ENCODE results near the gene DACH1.

The DACH1 gene

DNA sequence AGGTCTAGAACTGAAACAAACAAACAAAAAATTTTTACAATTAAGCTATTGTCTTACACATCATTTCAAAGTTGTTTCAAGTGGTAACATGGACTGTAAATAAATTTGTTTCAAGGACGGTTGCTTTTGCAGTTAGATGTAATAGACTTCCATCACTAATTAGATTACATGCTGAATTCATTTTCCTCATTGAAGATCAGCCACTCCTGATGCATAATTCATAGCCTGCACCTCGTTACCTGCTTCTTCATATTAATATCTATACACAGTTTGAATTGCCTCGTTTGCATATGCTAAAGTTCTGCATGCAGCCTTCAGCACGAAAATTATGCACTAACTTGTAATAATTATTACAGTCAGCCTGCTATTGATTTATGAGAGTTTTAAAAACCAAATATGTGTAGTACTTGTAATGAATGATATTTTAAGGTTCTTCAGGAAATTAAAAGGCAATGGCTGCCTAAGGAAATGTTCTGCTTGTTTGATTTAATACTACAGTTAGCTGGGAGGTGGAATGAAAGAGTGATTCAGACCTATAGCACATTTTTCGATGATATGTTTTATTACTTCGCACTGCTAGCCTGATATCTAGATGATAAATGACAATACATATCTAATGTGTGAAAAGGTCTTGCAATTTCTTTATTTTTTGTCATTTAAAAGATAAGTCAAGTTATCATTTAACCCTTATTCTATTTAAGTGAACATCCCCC is 184.9 kb downstream of the DACH1 start (continued):
- TF ChIP-seq, protein P1, sequence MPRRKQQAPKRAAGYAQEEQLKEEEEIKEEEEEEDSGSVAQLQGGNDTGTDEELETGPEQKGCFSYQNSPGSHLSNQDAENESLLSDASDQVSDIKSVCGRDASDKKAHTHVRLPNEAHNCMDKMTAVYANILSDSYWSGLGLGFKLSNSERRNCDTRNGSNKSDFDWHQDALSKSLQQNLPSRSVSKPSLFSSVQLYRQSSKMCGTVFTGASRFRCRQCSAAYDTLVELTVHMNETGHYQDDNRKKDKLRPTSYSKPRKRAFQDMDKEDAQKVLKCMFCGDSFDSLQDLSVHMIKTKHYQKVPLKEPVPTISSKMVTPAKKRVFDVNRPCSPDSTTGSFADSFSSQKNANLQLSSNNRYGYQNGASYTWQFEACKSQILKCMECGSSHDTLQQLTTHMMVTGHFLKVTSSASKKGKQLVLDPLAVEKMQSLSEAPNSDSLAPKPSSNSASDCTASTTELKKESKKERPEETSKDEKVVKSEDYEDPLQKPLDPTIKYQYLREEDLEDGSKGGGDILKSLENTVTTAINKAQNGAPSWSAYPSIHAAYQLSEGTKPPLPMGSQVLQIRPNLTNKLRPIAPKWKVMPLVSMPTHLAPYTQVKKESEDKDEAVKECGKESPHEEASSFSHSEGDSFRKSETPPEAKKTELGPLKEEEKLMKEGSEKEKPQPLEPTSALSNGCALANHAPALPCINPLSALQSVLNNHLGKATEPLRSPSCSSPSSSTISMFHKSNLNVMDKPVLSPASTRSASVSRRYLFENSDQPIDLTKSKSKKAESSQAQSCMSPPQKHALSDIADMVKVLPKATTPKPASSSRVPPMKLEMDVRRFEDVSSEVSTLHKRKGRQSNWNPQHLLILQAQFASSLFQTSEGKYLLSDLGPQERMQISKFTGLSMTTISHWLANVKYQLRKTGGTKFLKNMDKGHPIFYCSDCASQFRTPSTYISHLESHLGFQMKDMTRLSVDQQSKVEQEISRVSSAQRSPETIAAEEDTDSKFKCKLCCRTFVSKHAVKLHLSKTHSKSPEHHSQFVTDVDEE (CRISPR knock-in tag; IDR thresholded peaks at IDR 0.05): no peak
- no peak for TF ChIP-seq PPARA (CRISPR knock-in tag; IDR thresholded peaks at IDR 0.05; ENCODE audit: borderline replicate concordance)
- TF ChIP-seq, protein P2, sequence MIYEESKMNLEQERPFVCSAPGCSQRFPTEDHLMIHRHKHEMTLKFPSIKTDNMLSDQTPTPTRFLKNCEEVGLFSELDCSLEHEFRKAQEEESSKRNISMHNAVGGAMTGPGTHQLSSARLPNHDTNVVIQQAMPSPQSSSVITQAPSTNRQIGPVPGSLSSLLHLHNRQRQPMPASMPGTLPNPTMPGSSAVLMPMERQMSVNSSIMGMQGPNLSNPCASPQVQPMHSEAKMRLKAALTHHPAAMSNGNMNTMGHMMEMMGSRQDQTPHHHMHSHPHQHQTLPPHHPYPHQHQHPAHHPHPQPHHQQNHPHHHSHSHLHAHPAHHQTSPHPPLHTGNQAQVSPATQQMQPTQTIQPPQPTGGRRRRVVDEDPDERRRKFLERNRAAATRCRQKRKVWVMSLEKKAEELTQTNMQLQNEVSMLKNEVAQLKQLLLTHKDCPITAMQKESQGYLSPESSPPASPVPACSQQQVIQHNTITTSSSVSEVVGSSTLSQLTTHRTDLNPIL (CRISPR knock-in tag; IDR thresholded peaks at IDR 0.05; ENCODE audit: low read depth): no peak
- no peak for TF ChIP-seq ISL1 (CRISPR knock-in tag; IDR thresholded peaks at IDR 0.05)
- no peak for TF ChIP-seq TOX (CRISPR knock-in tag; IDR thresholded peaks at IDR 0.05; ENCODE audit: borderline replicate concordance)
- TF ChIP-seq, protein P3, sequence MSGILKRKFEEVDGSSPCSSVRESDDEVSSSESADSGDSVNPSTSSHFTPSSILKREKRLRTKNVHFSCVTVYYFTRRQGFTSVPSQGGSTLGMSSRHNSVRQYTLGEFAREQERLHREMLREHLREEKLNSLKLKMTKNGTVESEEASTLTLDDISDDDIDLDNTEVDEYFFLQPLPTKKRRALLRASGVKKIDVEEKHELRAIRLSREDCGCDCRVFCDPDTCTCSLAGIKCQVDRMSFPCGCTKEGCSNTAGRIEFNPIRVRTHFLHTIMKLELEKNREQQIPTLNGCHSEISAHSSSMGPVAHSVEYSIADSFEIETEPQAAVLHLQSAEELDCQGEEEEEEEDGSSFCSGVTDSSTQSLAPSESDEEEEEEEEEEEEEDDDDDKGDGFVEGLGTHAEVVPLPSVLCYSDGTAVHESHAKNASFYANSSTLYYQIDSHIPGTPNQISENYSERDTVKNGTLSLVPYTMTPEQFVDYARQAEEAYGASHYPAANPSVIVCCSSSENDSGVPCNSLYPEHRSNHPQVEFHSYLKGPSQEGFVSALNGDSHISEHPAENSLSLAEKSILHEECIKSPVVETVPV (CRISPR knock-in tag; IDR thresholded peaks at IDR 0.05): no peak

DNA sequence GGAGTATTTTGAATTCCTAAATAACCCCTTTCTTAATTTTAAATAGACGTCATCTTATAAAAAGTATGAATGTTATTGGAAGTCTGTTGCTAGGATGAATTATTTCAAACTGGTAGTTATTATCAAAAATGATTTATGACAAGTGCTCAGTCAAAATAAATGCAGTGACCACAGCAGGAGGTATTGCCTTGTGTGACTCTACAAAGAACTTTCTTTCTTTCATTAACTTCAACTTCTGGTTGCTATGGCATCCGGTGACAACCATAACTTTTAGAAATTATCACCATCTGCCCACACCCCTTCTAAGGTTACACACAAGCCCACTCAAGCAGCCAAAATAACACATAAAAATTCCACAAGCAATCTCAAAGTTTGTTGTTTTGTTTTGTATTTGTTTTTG is 189.9 kb downstream of the DACH1 start:
- TF ChIP-seq ARNTL (CRISPR knock-in tag; IDR thresholded peaks at IDR 0.05; ENCODE audit: borderline replicate concordance, low read depth) (no peak), ZC3H10 (CRISPR knock-in tag; IDR thresholded peaks at IDR 0.05) (no peak), TCF4 (CRISPR knock-in tag; IDR thresholded peaks at IDR 0.05; ENCODE audit: borderline replicate concordance) (no peak), PPARA (CRISPR knock-in tag; IDR thresholded peaks at IDR 0.05; ENCODE audit: borderline replicate concordance) (no peak), GLIS3 (CRISPR knock-in tag; IDR thresholded peaks at IDR 0.05) (no peak), ESRRG (CRISPR knock-in tag; IDR thresholded peaks at IDR 0.05) (no peak), SNAI2 (CRISPR knock-in tag; IDR thresholded peaks at IDR 0.05) (no peak)
- TF ChIP-seq, protein P1 (CRISPR knock-in tag; IDR thresholded peaks at IDR 0.05): no peak
- TF ChIP-seq, protein P2 (CRISPR knock-in tag; IDR thresholded peaks at IDR 0.05; ENCODE audit: low read depth): no peak
- TF ChIP-seq, protein P3 (CRISPR knock-in tag; IDR thresholded peaks at IDR 0.05): no peak
- ATAC-seq: no peak

DNA sequence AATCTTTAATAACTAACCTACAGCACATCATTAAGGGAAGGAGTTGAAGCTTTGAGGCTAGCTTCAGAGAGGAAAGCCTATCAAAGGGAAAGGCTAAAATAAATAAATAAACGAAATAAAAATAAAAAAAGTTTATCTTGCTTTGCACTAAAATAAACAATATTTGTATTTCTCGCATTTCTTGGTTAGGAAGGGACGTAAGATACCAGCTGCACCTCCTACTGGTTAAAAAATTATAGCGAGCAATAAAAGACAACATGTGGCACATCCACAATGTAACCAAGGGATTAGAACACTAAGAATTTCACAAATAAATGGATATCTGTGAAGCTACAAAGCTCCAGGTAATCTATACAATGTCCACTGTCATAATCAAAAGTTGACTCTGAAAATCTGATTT is 194.5 kb downstream of the DACH1 start:
- ATAC-seq: no peak
- TF ChIP-seq ESRRG (CRISPR knock-in tag; IDR thresholded peaks at IDR 0.05) (no peak), ZFP3 (CRISPR knock-in tag; IDR thresholded peaks at IDR 0.05) (no peak), GLIS3 (CRISPR knock-in tag; IDR thresholded peaks at IDR 0.05) (no peak), TOX (CRISPR knock-in tag; IDR thresholded peaks at IDR 0.05; ENCODE audit: borderline replicate concordance) (no peak), ZNF70 (CRISPR knock-in tag; IDR thresholded peaks at IDR 0.05) (no peak), TCF4 (CRISPR knock-in tag; IDR thresholded peaks at IDR 0.05; ENCODE audit: borderline replicate concordance) (no peak), CSDC2 (CRISPR knock-in tag; IDR thresholded peaks at IDR 0.05) (no peak), RARB (CRISPR knock-in tag; IDR thresholded peaks at IDR 0.05) (no peak), ARNTL (CRISPR knock-in tag; IDR thresholded peaks at IDR 0.05; ENCODE audit: borderline replicate concordance, low read depth) (no peak), ZC3H10 (CRISPR knock-in tag; IDR thresholded peaks at IDR 0.05) (no peak)
- TF ChIP-seq, protein P3 (CRISPR knock-in tag; IDR thresholded peaks at IDR 0.05): no peak
- TF ChIP-seq, protein P1 (CRISPR knock-in tag; IDR thresholded peaks at IDR 0.05): no peak

Measured in SK-N-SH treated with all-trans-retinoic acid at 6 μM for 48 hours (cell line).